DND-41 (cell line): Measurements from ENCODE around the gene TEX36.

Source experiments
- ATAC-seq: fragments of 200-7000 bp; cut with Tn5 transposase; 3 replicates; pipeline ENCODE4 v1.9.1; 2021; ENCODE audit warnings: low read depth; ENCODE audit not compliant: insufficient read depth
- DNase-seq: peaks from one replicate; pipeline ENCODE4 v3.0.0-alpha.2; 2020
- H2AFZ ChIP-seq: 2 replicates; pipeline ENCODE4 v1.6.0; 2012; ENCODE audit warnings: low read depth, low read length
- H3K27ac ChIP-seq: 2 replicates; pipeline ENCODE4 v1.5.1; 2012; ENCODE audit warnings: low read length, inconsistent platforms
- H3K27me3 ChIP-seq: fragments of 200-600 bp; sonication (generic); 2 replicates; pipeline ENCODE4 v1.6.0; 2012; ENCODE audit warnings: low read length, mild to moderate bottlenecking, inconsistent platforms; ENCODE audit not compliant: insufficient read depth, poor library complexity
- H3K36me3 ChIP-seq: 2 replicates; pipeline ENCODE4 v1.5.1; 2012; ENCODE audit warnings: low read length, inconsistent platforms; ENCODE audit not compliant: insufficient read depth
- H3K4me1 ChIP-seq: 2 replicates; pipeline ENCODE4 v1.5.1; 2012; ENCODE audit warnings: mild to moderate bottlenecking, low read length; ENCODE audit not compliant: insufficient read depth
- H3K4me2 ChIP-seq: 2 replicates; pipeline ENCODE4 v1.6.0; 2012; ENCODE audit warnings: mild to moderate bottlenecking, moderate library complexity, low read length, inconsistent platforms; ENCODE audit not compliant: insufficient read depth
- H3K4me3 ChIP-seq, 2 experiments: fragments of 200-600 bp in 1 of 2; shearing (Covaris generic) in 1 of 2; 2 replicates each; pipeline ENCODE4 v1.5.1; 2012 to 2016; ENCODE audit warnings: inconsistent platforms in 2 of 2, low read length in 2 of 2, mild to moderate bottlenecking in 2 of 2, low read depth in 1 of 2, moderate library complexity in 1 of 2
- H3K79me2 ChIP-seq: 2 replicates; pipeline ENCODE4 v1.6.0; 2012; ENCODE audit warnings: low read length, inconsistent platforms; ENCODE audit not compliant: insufficient read depth
- H3K9ac ChIP-seq: 2 replicates; pipeline ENCODE4 v1.6.0; 2012; ENCODE audit warnings: low read depth, mild to moderate bottlenecking, inconsistent platforms, low read length, moderate library complexity
- H3K9me3 ChIP-seq: 2 replicates; pipeline ENCODE4 v1.5.1; 2012; ENCODE audit warnings: low read length, moderate library complexity, mild to moderate bottlenecking, inconsistent platforms; ENCODE audit not compliant: insufficient read depth, severe bottlenecking
- H4K20me1 ChIP-seq: 2 replicates; pipeline ENCODE4 v1.6.0; 2012; ENCODE audit warnings: low read length; ENCODE audit not compliant: insufficient read depth
- CTCF ChIP-seq: IDR thresholded peaks from 2 replicates; pipeline ENCODE4 v1.5.1; 2012; ENCODE audit warnings: borderline replicate concordance, low read length, moderate library complexity, mild to moderate bottlenecking; ENCODE audit not compliant: poor library complexity, severe bottlenecking; ENCODE audit errors: extremely low read depth
- EZH2 ChIP-seq: IDR thresholded peaks from 3 replicates; pipeline ENCODE4 v1.6.1; 2012; ENCODE audit warnings: borderline replicate concordance, low read depth, mild to moderate bottlenecking, moderate library complexity, low read length, inconsistent platforms; ENCODE audit not compliant: severe bottlenecking

Gene TEX36

GRCh38 chr10:125661941-125662515 is 20.9 kb downstream of the TEX36 start:
- ATAC-seq (no peak), DNase-seq (no peak)
- H4K20me1 ChIP-seq = no peaks in the 10 kb centered on the region
- H3K36me3 ChIP-seq = no peaks in the 10 kb centered on the region
- H3K27me3 ChIP-seq = no peaks in the 10 kb centered on the region
- no peak overlapping the region for H3K4me2 ChIP-seq
- no peak overlapping the region for H3K9ac ChIP-seq
- no peaks in the 10 kb centered on the region for H3K4me1 ChIP-seq
- H2AFZ ChIP-seq = no peak overlapping the region
- TF ChIP-seq EZH2 (no peak), CTCF (no peak)
- H3K9me3 ChIP-seq = no peaks in the 10 kb centered on the region
- no peak overlapping the region for H3K27ac ChIP-seq
- H3K79me2 ChIP-seq = no peaks in the 10 kb centered on the region
- no peak overlapping the region for H3K4me3 ChIP-seq

- Histone ChIP-seq H3K9ac (no peak overlapping the region), H3K27me3 (no peaks in the 10 kb centered on the region), H4K20me1 (no peaks in the 10 kb centered on the region), H3K9me3 (no peaks in the 10 kb centered on the region), H3K27ac (no peak overlapping the region), H3K4me2 (no peak overlapping the region), H3K4me1 (no peaks in the 10 kb centered on the region), H2AFZ (no peak overlapping the region), H3K36me3 (no peaks in the 10 kb centered on the region), H3K79me2 (no peaks in the 10 kb centered on the region), H3K4me3 (no peak overlapping the region)
- DNase-seq (no peak), ATAC-seq (no peak)
- TF ChIP-seq CTCF (no peak), EZH2 (no peak)
These were observed 21.5 kb downstream of the TEX36 start for GRCh38 chr10:125661431-125661940.

GRCh38 chr10:125659071-125659470 is 23.9 kb downstream of the TEX36 start:
- H3K4me2 ChIP-seq = no peak overlapping the region
- H3K27me3 ChIP-seq = no peaks in the 10 kb centered on the region
- H2AFZ ChIP-seq = no peak overlapping the region
- H3K4me1 ChIP-seq = no peaks in the 10 kb centered on the region
- DNase-seq (no peak), ATAC-seq (no peak)
- no peaks in the 10 kb centered on the region for H3K9me3 ChIP-seq
- TF ChIP-seq EZH2 (no peak), CTCF (no peak)
- H3K27ac ChIP-seq = no peak overlapping the region
- no peaks in the 10 kb centered on the region for H3K79me2 ChIP-seq
- H3K9ac ChIP-seq = no peak overlapping the region
- H4K20me1 ChIP-seq = no peaks in the 10 kb centered on the region
- H3K4me3 ChIP-seq = no peak overlapping the region
- H3K36me3 ChIP-seq = no peaks in the 10 kb centered on the region
